Gastrocnemius medialis (tissue), 4 donors: ENCODE measurements around the gene GASK1A.

ENCODE experiments used
- CTCF ChIP-seq, 5 experiments: fragments of 450-650 bp in 3 of 5; fragments of 200-600 bp in 2 of 5; sonication (generic) in 2 of 5; IDR thresholded peaks in 4 of 5; conservative IDR thresholded peaks in 1 of 5; 1 replicate in 4 of 5; 2 replicates in 1 of 5; pipeline ENCODE4 v1.5.1; 2016 to 2019; ENCODE audit warnings: antibody characterized with exemption in 5 of 5, mild to moderate bottlenecking in 3 of 5, moderate library complexity in 3 of 5
- POLR2A ChIP-seq, 2 donors: fragments of 450-650 bp; IDR thresholded peaks; one replicate each; pipeline ENCODE4 v1.6.1; 2017; ENCODE audit warnings: antibody characterized with exemption in 2 of 2, mild to moderate bottlenecking in 2 of 2, moderate library complexity in 2 of 2

GRCh38 chr3:43089081-43089480 is 110.0 kb downstream of the GASK1A start:
- TF ChIP-seq POLR2A (IDR thresholded peaks at IDR 0.05) (no peak), CTCF (IDR thresholded peaks at IDR 0.05 in 4 of 5, conservative IDR thresholded peaks at IDR 0.05 in 1 of 5) (no peak)
